ENCODE results near the gene KIAA1328. TPM values are rescaled to one million over a fixed set of nuclear protein-coding genes. Genes with fewer than 3 reads are reported as not detected.
A peak's percentile ranks its signal among the peaks of the same experiment; 100 is the strongest.

The KIAA1328 gene
- total RNA-seq, 1 experiment from 2014 or later, result 6.2 TPM

- TF ChIP-seq REST (IDR thresholded peaks at IDR 0.05; ENCODE audit: insufficient read depth in 1 of 2, low read depth in 2 of 2, low read length in 1 of 2) (no peak), SIN3A (IDR thresholded peaks at IDR 0.05; ENCODE audit: borderline replicate concordance, insufficient read depth, low read depth, low read length) (no peak), CTCF (IDR thresholded peaks at IDR 0.05) (peak; percentile 47; the same call in 1 of the 2 replicates), POLR2AphosphoS5 (IDR thresholded peaks at IDR 0.05; ENCODE audit: low read depth, low read length) (no peak), TCF7L2 (IDR thresholded peaks at IDR 0.05; ENCODE audit: low read depth, low read length) (no peak)
- H3K4me1 ChIP-seq (ENCODE audit: control insufficient read depth, insufficient read depth, low read length), result no peaks in the 10 kb centered on the region
- ChIA-PET POLR2A (no interaction called here), CTCF (interaction anchor here (0.5 kb wide), 1 partner anchor 853 kb away, joined by 4 read pairs; no protein-coding TSS in a partner anchor)
- intact Hi-C loops (cut with micrococcal nuclease; ENCODE audit: unreplicated experiment), result no loop called here
- DNase-seq (ENCODE audit: low read depth, low spot score) (no peak), ATAC-seq (no peak)
- no peak overlapping the region for H3K27ac ChIP-seq (ENCODE audit: low read length)
- H3K4me3 ChIP-seq (ENCODE audit: low read depth in 2 of 2, low read length in 2 of 2), result no peak overlapping the region
- no TSS peak for BruUV-seq (replicated peaks)
- no peaks in the 10 kb centered on the region for H3K9me3 ChIP-seq (ENCODE audit: control insufficient read depth, insufficient read depth, low read depth, low read length)
- in situ Hi-C loops (cut with HindIII; ENCODE audit: low pct_unique_long_range_greater_than_20kb, low sequenced_read_pairs), result no loop called here
- H3K27me3 ChIP-seq (ENCODE audit: control insufficient read depth, insufficient read depth, low read length), result no peaks in the 10 kb centered on the region
- H3K36me3 ChIP-seq (ENCODE audit: control insufficient read depth, insufficient read depth, low read length), result no peaks in the 10 kb centered on the region
Measured at GRCh38 chr18:36899289-36899688, 70.4 kb downstream of the KIAA1328 start.

GRCh38 chr18:36900466-36900865 is 71.5 kb downstream of the KIAA1328 start:
- H3K4me1 ChIP-seq (ENCODE audit: control insufficient read depth, insufficient read depth, low read length), result no peaks in the 10 kb centered on the region
- H3K4me3 ChIP-seq (ENCODE audit: low read depth in 2 of 2, low read length in 2 of 2), result no peak overlapping the region
- ChIA-PET POLR2A (no interaction called here), CTCF (no interaction called here)
- no peak overlapping the region for H3K27ac ChIP-seq (ENCODE audit: low read length)
- in situ Hi-C loops (cut with HindIII; ENCODE audit: low pct_unique_long_range_greater_than_20kb, low sequenced_read_pairs) (no loop called here), intact Hi-C loops (cut with micrococcal nuclease; ENCODE audit: unreplicated experiment) (no loop called here)
- DNase-seq (ENCODE audit: low read depth, low spot score) (no peak), ATAC-seq (no peak)
- BruUV-seq (replicated peaks), result no TSS peak
- H3K27me3 ChIP-seq (ENCODE audit: control insufficient read depth, insufficient read depth, low read length), result no peaks in the 10 kb centered on the region
- TF ChIP-seq SIN3A (IDR thresholded peaks at IDR 0.05; ENCODE audit: borderline replicate concordance, insufficient read depth, low read depth, low read length) (no peak), TCF7L2 (IDR thresholded peaks at IDR 0.05; ENCODE audit: low read depth, low read length) (no peak), CTCF (IDR thresholded peaks at IDR 0.05) (no peak), REST (IDR thresholded peaks at IDR 0.05; ENCODE audit: insufficient read depth in 1 of 2, low read depth in 2 of 2, low read length in 1 of 2) (no peak), POLR2AphosphoS5 (IDR thresholded peaks at IDR 0.05; ENCODE audit: low read depth, low read length) (no peak)
- no peaks in the 10 kb centered on the region for H3K9me3 ChIP-seq (ENCODE audit: control insufficient read depth, insufficient read depth, low read depth, low read length)
- no peaks in the 10 kb centered on the region for H3K36me3 ChIP-seq (ENCODE audit: control insufficient read depth, insufficient read depth, low read length)
